Tibial artery (tissue), 4 donors: Measurements from ENCODE around the gene HOOK2.
A peak's percentile ranks its signal among the peaks of the same experiment; 100 is the strongest.

Source experiments
- DNase-seq, 2 donors: peaks; one replicate each; pipeline ENCODE4 v3.0.0-alpha.2; 2019
- H3K27ac ChIP-seq, 2 donors: fragments of 200-600 bp; sonication (generic) in 1 of 2; 1 replicate in 1 of 2; 2 replicates in 1 of 2; pipeline ENCODE4 v1.5.1; 2018 to 2019; ENCODE audit warnings: mild to moderate bottlenecking in 1 of 2
- H3K27me3 ChIP-seq, 2 donors: fragments of 200-600 bp; sonication (generic) in 1 of 2; one replicate each; pipeline versions ENCODE4 v1.5.1 to v1.6.0; 2016 to 2019
- H3K36me3 ChIP-seq, 3 donors: fragments of 200-600 bp; sonication (generic) in 2 of 3; one replicate each; pipeline ENCODE4 v1.5.1; 2016 to 2019; ENCODE audit warnings: mild to moderate bottlenecking in 2 of 3
- H3K4me1 ChIP-seq, 4 donors: fragments of 200-600 bp; sonication (generic) in 2 of 4; 1 replicate in 3 of 4; 2 replicates in 1 of 4; pipeline ENCODE4 v1.5.1; 2016 to 2019
- H3K4me3 ChIP-seq, 2 donors: fragments of 200-600 bp; sonication (generic) in 1 of 2; 1 replicate in 1 of 2; 2 replicates in 1 of 2; pipeline ENCODE4 v1.5.1; 2018 to 2019; ENCODE audit warnings: mild to moderate bottlenecking in 2 of 2
- H3K9me3 ChIP-seq, 3 donors: fragments of 200-600 bp; sonication (generic) in 1 of 3; one replicate each; pipeline ENCODE4 v1.5.1; 2016 to 2019
- intact Hi-C: fragments of 100-400 bp; cut with DNase I; formaldehyde crosslinking; loops from one replicate; pipeline ENCODE4 v1.15.0; 2023; ENCODE audit warnings: low total_unique reads
- TF ChIP-seq, protein P1 (sequence below), 2 experiments: fragments of 200-600 bp in 1 of 2; fragments of 450-650 bp in 1 of 2; IDR thresholded peaks; one replicate each; pipeline ENCODE4 v1.5.1; 2017 to 2019; ENCODE audit warnings: antibody characterized with exemption in 2 of 2, mild to moderate bottlenecking in 1 of 2, moderate library complexity in 1 of 2

The HOOK2 gene

GRCh38 chr19:12759686-12760085, 15.7 kb downstream of the HOOK2 start:
- TF ChIP-seq, protein P1, sequence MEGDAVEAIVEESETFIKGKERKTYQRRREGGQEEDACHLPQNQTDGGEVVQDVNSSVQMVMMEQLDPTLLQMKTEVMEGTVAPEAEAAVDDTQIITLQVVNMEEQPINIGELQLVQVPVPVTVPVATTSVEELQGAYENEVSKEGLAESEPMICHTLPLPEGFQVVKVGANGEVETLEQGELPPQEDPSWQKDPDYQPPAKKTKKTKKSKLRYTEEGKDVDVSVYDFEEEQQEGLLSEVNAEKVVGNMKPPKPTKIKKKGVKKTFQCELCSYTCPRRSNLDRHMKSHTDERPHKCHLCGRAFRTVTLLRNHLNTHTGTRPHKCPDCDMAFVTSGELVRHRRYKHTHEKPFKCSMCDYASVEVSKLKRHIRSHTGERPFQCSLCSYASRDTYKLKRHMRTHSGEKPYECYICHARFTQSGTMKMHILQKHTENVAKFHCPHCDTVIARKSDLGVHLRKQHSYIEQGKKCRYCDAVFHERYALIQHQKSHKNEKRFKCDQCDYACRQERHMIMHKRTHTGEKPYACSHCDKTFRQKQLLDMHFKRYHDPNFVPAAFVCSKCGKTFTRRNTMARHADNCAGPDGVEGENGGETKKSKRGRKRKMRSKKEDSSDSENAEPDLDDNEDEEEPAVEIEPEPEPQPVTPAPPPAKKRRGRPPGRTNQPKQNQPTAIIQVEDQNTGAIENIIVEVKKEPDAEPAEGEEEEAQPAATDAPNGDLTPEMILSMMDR (IDR thresholded peaks at IDR 0.05), result no peak
- Histone ChIP-seq H3K4me1 (peaks cover 0 to 12% (median 11%) of the 10 kb centered on the region in 4 donors), H3K27ac (no peak overlapping the region), H3K27me3 (no peaks in the 10 kb centered on the region), H3K9me3 (no peaks in the 10 kb centered on the region), H3K36me3 (peaks cover 0 to 27% (median 14%) of the 10 kb centered on the region in 3 donors), H3K4me3 (no peak overlapping the region)
- intact Hi-C loops, result no loop called here
- no peak for DNase-seq

- Histone ChIP-seq H3K4me3 (peak overlapping the region; percentile 41 to 51), H3K27me3 (peaks cover 0 to 10% of the 10 kb centered on the region in 2 donors), H3K36me3 (peaks cover 0 to 8% (median 0%) of the 10 kb centered on the region in 3 donors), H3K9me3 (no peaks in the 10 kb centered on the region), H3K27ac (peak overlapping the region; percentile 45 to 66), H3K4me1 (peaks cover 0 to 12% (median 11%) of the 10 kb centered on the region in 4 donors)
- intact Hi-C loops, result no loop called here
- TF ChIP-seq, protein P1 (IDR thresholded peaks at IDR 0.05), result peak; percentile 83 to 88
- peak; percentile 59 to 80 for DNase-seq
Measured at GRCh38 chr19:12757544-12758274, 17.6 kb downstream of the HOOK2 start.

DNA sequence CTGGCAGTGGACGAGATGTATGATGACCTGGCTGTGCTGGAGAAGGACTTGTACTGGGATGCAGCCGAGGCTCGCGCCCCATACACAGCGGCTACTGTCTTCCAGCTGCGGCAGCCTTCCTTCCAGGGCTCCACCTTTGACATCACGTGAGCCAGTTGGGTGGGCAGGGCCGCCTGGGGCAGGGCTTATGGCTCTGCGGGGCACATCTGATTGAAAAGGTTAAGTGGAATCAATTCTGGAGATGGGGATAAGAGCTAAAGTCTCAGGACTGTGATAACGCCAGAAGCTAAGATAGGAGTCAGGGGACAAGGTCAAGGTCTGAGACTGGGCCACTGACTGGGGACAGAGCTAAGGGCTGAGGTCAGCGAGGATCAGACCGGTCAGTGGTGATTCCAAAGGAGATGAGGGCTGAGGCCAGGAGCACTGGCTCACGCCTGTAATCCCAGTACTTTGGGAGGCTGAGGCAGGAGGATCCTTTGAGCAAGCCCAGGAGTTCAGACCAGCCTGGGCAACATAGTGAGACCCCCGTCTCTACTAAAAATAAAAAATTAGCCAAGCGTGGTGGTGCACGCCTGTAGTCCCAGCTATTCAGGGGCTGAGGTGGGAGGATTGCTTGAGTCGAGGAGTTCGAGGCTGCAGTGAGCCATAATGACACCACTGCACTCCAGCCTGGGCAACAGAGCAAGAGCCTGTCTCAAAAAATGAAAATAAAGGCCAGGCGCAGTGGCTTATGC, 19.0 kb downstream of the HOOK2 start:
- DNase-seq, result no peak
- peaks cover 0 to 12% (median 11%) of the 10 kb centered on the region in 4 donors for H3K4me1 ChIP-seq
- intact Hi-C loops, result no loop called here
- no peak overlapping the region for H3K4me3 ChIP-seq
- no peaks in the 10 kb centered on the region for H3K36me3 ChIP-seq
- H3K9me3 ChIP-seq, result no peaks in the 10 kb centered on the region
- peaks cover 0 to 23% of the 10 kb centered on the region in 2 donors for H3K27me3 ChIP-seq
- no peak overlapping the region for H3K27ac ChIP-seq
- TF ChIP-seq, protein P1 (IDR thresholded peaks at IDR 0.05), result no peak

DNA sequence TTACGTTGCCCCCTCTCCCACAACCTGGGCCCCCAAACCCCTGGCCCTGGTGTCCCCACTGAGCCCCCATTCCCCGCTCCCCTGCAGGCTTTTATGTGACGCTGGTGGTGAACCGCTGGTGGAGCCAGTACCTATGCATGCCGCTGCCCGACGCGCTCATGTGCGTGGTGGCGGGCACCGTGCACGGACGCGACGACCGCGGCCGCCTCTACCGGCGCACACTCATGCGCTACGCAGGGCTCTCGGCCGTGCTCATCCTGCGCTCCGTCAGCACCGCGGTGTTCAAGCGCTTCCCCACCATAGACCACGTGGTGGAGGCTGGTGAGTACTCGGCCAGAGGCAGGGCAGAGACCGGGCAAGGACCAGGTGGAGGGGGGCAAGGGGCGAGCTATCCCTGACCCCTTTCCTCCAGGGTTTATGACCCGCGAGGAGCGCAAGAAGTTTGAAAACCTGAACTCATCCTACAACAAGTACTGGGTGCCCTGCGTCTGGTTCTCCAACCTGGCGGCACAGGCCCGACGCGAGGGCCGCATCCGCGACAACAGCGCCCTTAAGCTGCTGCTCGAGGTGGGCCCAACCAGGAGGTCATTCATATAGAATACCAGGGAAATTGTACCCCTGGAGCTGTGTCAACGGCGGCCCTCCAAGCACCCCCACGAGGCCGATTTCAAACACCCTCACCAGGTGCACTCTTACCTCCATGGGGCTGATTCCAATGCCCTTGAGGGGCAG, 20.7 kb downstream of the HOOK2 start:
- intact Hi-C loops, result no loop called here
- Histone ChIP-seq H3K27me3 (peaks cover 0 to 31% of the 10 kb centered on the region in 2 donors), H3K27ac (no peak overlapping the region), H3K9me3 (no peaks in the 10 kb centered on the region), H3K36me3 (no peaks in the 10 kb centered on the region), H3K4me1 (peaks cover 0 to 12% (median 11%) of the 10 kb centered on the region in 4 donors), H3K4me3 (no peak overlapping the region)
- DNase-seq, result no peak
- TF ChIP-seq, protein P1 (IDR thresholded peaks at IDR 0.05), result no peak

DNA sequence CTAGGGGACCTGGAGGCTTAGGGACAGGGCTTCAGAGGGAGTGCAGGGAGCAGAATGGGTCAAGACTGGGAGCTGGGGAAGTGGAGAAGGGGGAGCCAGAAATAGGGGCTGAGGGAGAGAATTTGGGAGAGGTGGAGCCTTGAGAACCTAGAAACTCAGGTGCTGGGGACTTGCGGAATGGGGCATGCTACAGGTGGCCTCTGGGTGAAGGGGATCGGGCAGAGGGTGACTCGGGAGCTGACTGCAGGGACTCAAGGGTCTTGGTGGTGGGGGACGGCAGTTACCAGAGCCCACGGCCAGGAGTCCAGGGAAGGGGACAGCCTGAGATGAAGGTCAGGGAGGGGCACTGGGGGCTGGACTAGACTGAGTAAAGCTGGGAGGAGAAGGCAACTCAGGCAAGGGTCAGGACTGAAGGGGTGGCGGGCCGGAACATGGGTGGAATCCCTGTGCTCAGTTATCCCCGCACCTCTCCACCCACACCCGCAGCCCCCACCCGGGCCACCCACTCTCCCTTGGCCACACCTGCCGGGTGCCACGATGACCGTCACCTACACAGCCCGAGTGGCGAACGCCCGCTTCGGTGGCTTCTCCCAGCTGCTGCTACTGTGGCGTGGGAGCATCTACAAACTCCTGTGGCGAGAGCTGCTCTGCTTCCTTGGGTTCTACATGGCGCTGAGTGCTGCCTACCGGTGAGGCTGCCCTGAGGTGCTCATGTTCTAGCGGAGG, 23.1 kb downstream of the HOOK2 start:
- DNase-seq, result no peak
- TF ChIP-seq, protein P1 (IDR thresholded peaks at IDR 0.05), result no peak
- Histone ChIP-seq H3K27me3 (peaks cover 0 to 37% of the 10 kb centered on the region in 2 donors), H3K4me1 (peaks cover 0 to 4% (median 3%) of the 10 kb centered on the region in 4 donors), H3K27ac (no peak overlapping the region), H3K9me3 (no peaks in the 10 kb centered on the region), H3K36me3 (peaks cover 9 to 14% (median 12%) of the 10 kb centered on the region in 3 donors), H3K4me3 (no peak overlapping the region)
- intact Hi-C loops, result no loop called here
